Measurements from ENCODE around the gene PTCD1.

GRCh38 chr7:99368750-99369389 lies 69.7 kb downstream of the PTCD1 start:
- TF ChIP-seq, protein P1, sequence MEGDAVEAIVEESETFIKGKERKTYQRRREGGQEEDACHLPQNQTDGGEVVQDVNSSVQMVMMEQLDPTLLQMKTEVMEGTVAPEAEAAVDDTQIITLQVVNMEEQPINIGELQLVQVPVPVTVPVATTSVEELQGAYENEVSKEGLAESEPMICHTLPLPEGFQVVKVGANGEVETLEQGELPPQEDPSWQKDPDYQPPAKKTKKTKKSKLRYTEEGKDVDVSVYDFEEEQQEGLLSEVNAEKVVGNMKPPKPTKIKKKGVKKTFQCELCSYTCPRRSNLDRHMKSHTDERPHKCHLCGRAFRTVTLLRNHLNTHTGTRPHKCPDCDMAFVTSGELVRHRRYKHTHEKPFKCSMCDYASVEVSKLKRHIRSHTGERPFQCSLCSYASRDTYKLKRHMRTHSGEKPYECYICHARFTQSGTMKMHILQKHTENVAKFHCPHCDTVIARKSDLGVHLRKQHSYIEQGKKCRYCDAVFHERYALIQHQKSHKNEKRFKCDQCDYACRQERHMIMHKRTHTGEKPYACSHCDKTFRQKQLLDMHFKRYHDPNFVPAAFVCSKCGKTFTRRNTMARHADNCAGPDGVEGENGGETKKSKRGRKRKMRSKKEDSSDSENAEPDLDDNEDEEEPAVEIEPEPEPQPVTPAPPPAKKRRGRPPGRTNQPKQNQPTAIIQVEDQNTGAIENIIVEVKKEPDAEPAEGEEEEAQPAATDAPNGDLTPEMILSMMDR (IDR thresholded peaks at IDR 0.05; ENCODE audit: borderline replicate concordance, extremely low read depth, low read length, poor library complexity, severe bottlenecking) = no peak
- TF ChIP-seq EZH2 (IDR thresholded peaks at IDR 0.05; ENCODE audit: borderline replicate concordance, low read depth, low read length, severe bottlenecking) = no peak

Data from DND-41 (cell line).